Measurements from ENCODE around the gene FAR2. TPM values are rescaled to one million over a fixed set of nuclear protein-coding genes. Genes with fewer than 3 reads are reported as not detected.

The FAR2 gene
- total RNA-seq, 1 experiment from 2014 or later, result 22.1 TPM

DNA sequence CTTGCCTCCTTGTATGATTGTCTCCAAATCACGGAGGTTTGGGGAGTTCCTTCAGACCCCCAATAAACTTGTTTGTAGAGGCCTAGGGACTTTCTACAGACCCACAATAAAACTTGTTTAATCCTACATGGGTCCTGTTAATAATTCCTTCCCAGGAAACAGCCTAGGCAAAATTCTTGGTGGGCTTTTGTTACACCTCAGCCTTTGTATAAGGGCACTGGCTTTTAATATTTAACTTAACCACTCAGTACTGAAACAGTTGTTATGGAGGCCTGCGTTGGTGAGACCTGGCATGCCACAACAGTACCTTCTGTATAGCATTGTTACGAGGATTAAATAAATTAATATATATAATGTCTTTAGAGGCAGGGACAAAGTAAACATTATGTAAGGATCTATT is 32.7 kb upstream of the FAR2 start:
- H2BK15ac ChIP-seq (ENCODE audit: low read depth, low read length), result no peak overlapping the region
- no peak for DNase-seq
- WGBS (ENCODE audit: extremely low coverage, insufficient read length, low lambda C conversion rate), result no CpG with 5 or more reads among the region's 3 CpGs
- Mint-ChIP-seq H3K4me3 (no peak overlapping the region), H3K36me3 (ENCODE audit: insufficient read depth in 1 of 3, low read depth in 3 of 3) (peaks cover 0 to 14% (median 2%) of the 10 kb centered on the region in 3 experiments; a peak in 2 of 7 replicates), H3K9me3 (peaks cover 13 to 15% of the 10 kb centered on the region in 2 experiments), H3K4me1 (0 out of 4 replicates have a peak, but pooled peaks cover 0 to 3% of the 10 kb centered on the region in 2 experiments), H3K27me3 (ENCODE audit: low read depth) (no peaks in the 10 kb centered on the region), H3K27ac (no peak overlapping the region)
- H3K4me2 ChIP-seq (ENCODE audit: insufficient read depth, insufficient read length, low read length), result no peak overlapping the region
- no peak overlapping the region for H2BK12ac ChIP-seq (ENCODE audit: insufficient read length, low read depth, low read length)
- H3K9me3 ChIP-seq (ENCODE audit: control insufficient read depth, low read depth, low read length), result no peaks in the 10 kb centered on the region
- H3K79me1 ChIP-seq (ENCODE audit: insufficient read depth, low read depth, low read length, poor library complexity, severe bottlenecking), result no peaks in the 10 kb centered on the region
- H2BK20ac ChIP-seq (ENCODE audit: low read depth, low read length, poor library complexity, severe bottlenecking), result no peak overlapping the region
- H3K79me2 ChIP-seq (ENCODE audit: insufficient read depth, low read length), result no peaks in the 10 kb centered on the region
- H2AK5ac ChIP-seq (ENCODE audit: insufficient read length, low read length), result no peak overlapping the region
- H3K14ac ChIP-seq (ENCODE audit: insufficient read depth, low read length), result no peak overlapping the region
- H3K4ac ChIP-seq (ENCODE audit: low read depth, low read length), result no peak overlapping the region
- no peaks in the 10 kb centered on the region for H4K20me1 ChIP-seq (ENCODE audit: control insufficient read depth, insufficient read depth, insufficient read length)
- no peak overlapping the region for H3K56ac ChIP-seq (ENCODE audit: insufficient read length, low read depth, low read length)
- no peak overlapping the region for H3K18ac ChIP-seq (ENCODE audit: insufficient read length, low read depth, low read length)
- H3T11ph ChIP-seq (ENCODE audit: low read length), result no peak overlapping the region
- H2BK120ac ChIP-seq (ENCODE audit: low read depth, low read length, poor library complexity, severe bottlenecking), result no peak overlapping the region
- H3K23ac ChIP-seq (ENCODE audit: insufficient read length, low read depth, low read length), result no peak overlapping the region
- H3K23me2 ChIP-seq (ENCODE audit: insufficient read length, low read depth, low read length, poor library complexity, severe bottlenecking), result no peaks in the 10 kb centered on the region
- no peak overlapping the region for H4K91ac ChIP-seq (ENCODE audit: insufficient read length, low read depth, low read length)
- no peak overlapping the region for H3K27ac ChIP-seq (ENCODE audit: insufficient read length, low read depth, low read length)
- H3K9ac ChIP-seq (ENCODE audit: extremely low read depth, insufficient read length, low read length), result no peak overlapping the region
- H2AFZ ChIP-seq (ENCODE audit: low read length), result no peak overlapping the region
- no peaks in the 10 kb centered on the region for H3K27me3 ChIP-seq (ENCODE audit: insufficient read depth, low read length)
- no peak overlapping the region for H4K5ac ChIP-seq (ENCODE audit: insufficient read length, low read depth, low read length)
- no peak overlapping the region for H4K8ac ChIP-seq (replicated peaks; ENCODE audit: insufficient read length, low read depth, low read length)
- TF ChIP-seq, protein P1, sequence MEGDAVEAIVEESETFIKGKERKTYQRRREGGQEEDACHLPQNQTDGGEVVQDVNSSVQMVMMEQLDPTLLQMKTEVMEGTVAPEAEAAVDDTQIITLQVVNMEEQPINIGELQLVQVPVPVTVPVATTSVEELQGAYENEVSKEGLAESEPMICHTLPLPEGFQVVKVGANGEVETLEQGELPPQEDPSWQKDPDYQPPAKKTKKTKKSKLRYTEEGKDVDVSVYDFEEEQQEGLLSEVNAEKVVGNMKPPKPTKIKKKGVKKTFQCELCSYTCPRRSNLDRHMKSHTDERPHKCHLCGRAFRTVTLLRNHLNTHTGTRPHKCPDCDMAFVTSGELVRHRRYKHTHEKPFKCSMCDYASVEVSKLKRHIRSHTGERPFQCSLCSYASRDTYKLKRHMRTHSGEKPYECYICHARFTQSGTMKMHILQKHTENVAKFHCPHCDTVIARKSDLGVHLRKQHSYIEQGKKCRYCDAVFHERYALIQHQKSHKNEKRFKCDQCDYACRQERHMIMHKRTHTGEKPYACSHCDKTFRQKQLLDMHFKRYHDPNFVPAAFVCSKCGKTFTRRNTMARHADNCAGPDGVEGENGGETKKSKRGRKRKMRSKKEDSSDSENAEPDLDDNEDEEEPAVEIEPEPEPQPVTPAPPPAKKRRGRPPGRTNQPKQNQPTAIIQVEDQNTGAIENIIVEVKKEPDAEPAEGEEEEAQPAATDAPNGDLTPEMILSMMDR (conservative IDR thresholded peaks at IDR 0.05), result no peak
- no peaks in the 10 kb centered on the region for H3K4me1 ChIP-seq (ENCODE audit: insufficient read depth, low read length)
- no peak overlapping the region for H2BK5ac ChIP-seq (ENCODE audit: insufficient read length, low read length)
